NOMO-1 treated with dmso at 0.1 percent for 144 hours (cell line): ENCODE data around the gene CRY1.
"Not testable (repeated sequence)": the region's sequence is repeated elsewhere in the genome, so short reads cannot be mapped to it uniquely, and the experiment has no call there.

Experiments
- DNase-seq: peaks from one replicate; lab custom pipeline; 2025; ENCODE audit not compliant: unreplicated experiment; lab: John Stamatoyannopoulos, UW

CRY1 gene

GRCh38 chr12:107073266-107073665 is 20.1 kb downstream of the CRY1 start:
- DNase-seq: not testable (repeated sequence)

- DNase-seq: no peak
These were observed 26.7 kb downstream of the CRY1 start for GRCh38 chr12:107066691-107067090.

GRCh38 chr12:107064687-107065086 is 28.7 kb downstream of the CRY1 start:
- DNase-seq: no peak

GRCh38 chr12:107064243-107064642 is 29.1 kb downstream of the CRY1 start:
- DNase-seq: no peak

GRCh38 chr12:107058190-107058589 is 35.2 kb downstream of the CRY1 start:
- DNase-seq: no peak

GRCh38 chr12:107057071-107057834 is 36.1 kb downstream of the CRY1 start:
- DNase-seq: no peak

GRCh38 chr12:107053709-107054108 is 39.6 kb downstream of the CRY1 start:
- DNase-seq: no peak

- DNase-seq: no peak
These were observed 48.2 kb downstream of the CRY1 start for GRCh38 chr12:107045186-107045585.

- DNase-seq: no peak
These were observed 50.5 kb downstream of the CRY1 start for GRCh38 chr12:107042801-107043200.

GRCh38 chr12:107035733-107036132 is 57.6 kb downstream of the CRY1 start:
- DNase-seq: no peak

GRCh38 chr12:107033758-107034739 is 59.3 kb downstream of the CRY1 start:
- no peak for DNase-seq

GRCh38 chr12:107032266-107032665 is 61.1 kb downstream of the CRY1 start:
- no peak for DNase-seq

- DNase-seq: no peak
These were observed 62.3 kb downstream of the CRY1 start for GRCh38 chr12:107031061-107031460.

- no peak for DNase-seq
These were observed 64.3 kb downstream of the CRY1 start for GRCh38 chr12:107029081-107029480.

- DNase-seq: no peak
These were observed 65.7 kb downstream of the CRY1 start for GRCh38 chr12:107027636-107028053.

- DNase-seq: no peak
These were observed 66.3 kb downstream of the CRY1 start for GRCh38 chr12:107026806-107027635.

GRCh38 chr12:107026356-107026755 is 67.0 kb downstream of the CRY1 start:
- DNase-seq: not testable (repeated sequence)

GRCh38 chr12:107025671-107026070 is 67.7 kb downstream of the CRY1 start:
- DNase-seq: no peak

- DNase-seq: no peak
These were observed 73.8 kb downstream of the CRY1 start for GRCh38 chr12:107019546-107019945.

GRCh38 chr12:107017042-107017441 is 76.3 kb downstream of the CRY1 start:
- no peak for DNase-seq

- no peak for DNase-seq
These were observed 79.3 kb downstream of the CRY1 start for GRCh38 chr12:107014055-107014454.
